ENCODE measurements around the gene PSMB5.

GRCh38 chr14:23030936-23031335 lies 3.8 kb downstream of the PSMB5 start:
- TF ChIP-seq CTCF (IDR thresholded peaks at IDR 0.05; ENCODE audit: low read depth, low read length, missing input control) (no peak), RAD21 (IDR thresholded peaks at IDR 0.05) (no peak), MAX (IDR thresholded peaks at IDR 0.05) (no peak), JUND (IDR thresholded peaks at IDR 0.05) (no peak), TAF1 (conservative IDR thresholded peaks at IDR 0.05) (no peak), EGR1 (IDR thresholded peaks at IDR 0.05; ENCODE audit: low read depth in 2 of 2) (no peak), ZBTB33 (IDR thresholded peaks at IDR 0.05) (no peak), ATF3 (IDR thresholded peaks at IDR 0.05) (no peak), GABPA (IDR thresholded peaks at IDR 0.05 in 1 of 2, conservative IDR thresholded peaks at IDR 0.05 in 1 of 2) (no peak)
